ENCODE results near the gene WDR1.

The WDR1 gene

DNA sequence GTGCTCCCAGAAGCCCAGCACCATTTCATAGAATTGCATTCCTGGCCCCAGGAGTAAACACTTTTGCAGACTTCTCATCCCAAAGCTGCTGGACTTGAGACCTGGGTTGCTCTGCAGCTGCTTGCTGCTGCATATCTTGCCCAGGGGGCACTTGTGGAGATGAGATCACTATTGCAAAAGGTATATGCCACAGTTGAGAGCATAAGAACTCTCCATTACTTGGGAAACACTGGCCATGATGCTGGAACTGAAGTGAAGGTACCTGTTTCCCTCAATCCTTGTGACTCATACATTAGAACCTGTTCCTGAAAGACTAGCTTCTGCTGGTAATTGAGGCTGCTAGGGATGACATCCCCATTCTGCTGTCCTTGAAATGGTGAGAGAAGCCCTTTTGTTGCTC lies 43.1 kb upstream of the WDR1 start:
- no peak for TF ChIP-seq ZFX (IDR thresholded peaks at IDR 0.05)
- TF ChIP-seq, protein P1, sequence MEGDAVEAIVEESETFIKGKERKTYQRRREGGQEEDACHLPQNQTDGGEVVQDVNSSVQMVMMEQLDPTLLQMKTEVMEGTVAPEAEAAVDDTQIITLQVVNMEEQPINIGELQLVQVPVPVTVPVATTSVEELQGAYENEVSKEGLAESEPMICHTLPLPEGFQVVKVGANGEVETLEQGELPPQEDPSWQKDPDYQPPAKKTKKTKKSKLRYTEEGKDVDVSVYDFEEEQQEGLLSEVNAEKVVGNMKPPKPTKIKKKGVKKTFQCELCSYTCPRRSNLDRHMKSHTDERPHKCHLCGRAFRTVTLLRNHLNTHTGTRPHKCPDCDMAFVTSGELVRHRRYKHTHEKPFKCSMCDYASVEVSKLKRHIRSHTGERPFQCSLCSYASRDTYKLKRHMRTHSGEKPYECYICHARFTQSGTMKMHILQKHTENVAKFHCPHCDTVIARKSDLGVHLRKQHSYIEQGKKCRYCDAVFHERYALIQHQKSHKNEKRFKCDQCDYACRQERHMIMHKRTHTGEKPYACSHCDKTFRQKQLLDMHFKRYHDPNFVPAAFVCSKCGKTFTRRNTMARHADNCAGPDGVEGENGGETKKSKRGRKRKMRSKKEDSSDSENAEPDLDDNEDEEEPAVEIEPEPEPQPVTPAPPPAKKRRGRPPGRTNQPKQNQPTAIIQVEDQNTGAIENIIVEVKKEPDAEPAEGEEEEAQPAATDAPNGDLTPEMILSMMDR (conservative IDR thresholded peaks at IDR 0.05): no peak
- H3K27ac ChIP-seq: no peak overlapping the region

DNA sequence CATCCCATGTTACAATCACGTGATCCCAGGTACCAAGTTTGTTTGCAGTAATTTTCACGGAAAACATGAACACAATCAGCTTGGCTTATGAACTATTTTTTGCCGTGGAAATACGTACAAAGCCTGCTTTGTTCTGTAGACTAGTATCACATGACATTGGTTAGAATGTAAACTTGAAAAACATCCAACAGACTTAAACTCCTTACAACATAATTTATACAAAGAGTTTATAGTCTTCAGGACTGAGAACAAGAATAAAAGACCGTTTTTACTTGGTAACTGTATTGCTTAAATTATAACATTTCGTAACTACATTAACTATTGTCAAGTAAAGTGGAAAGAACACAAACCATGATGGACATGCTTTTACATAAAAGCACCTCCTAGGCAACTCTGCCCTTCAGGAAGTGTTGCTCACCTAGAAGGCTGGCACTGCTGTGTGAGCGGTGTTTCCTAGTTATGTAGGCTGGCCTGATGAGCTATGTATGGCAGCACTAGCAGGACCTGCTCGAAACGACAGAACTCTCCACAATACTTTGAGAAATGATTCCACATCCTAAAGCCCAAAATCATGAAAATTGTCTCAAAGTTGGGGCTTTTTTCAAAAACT lies 41.8 kb upstream of the WDR1 start:
- H3K27ac ChIP-seq: no peak overlapping the region
- TF ChIP-seq, protein P1 (conservative IDR thresholded peaks at IDR 0.05): no peak
- TF ChIP-seq ZFX (IDR thresholded peaks at IDR 0.05): no peak

DNA sequence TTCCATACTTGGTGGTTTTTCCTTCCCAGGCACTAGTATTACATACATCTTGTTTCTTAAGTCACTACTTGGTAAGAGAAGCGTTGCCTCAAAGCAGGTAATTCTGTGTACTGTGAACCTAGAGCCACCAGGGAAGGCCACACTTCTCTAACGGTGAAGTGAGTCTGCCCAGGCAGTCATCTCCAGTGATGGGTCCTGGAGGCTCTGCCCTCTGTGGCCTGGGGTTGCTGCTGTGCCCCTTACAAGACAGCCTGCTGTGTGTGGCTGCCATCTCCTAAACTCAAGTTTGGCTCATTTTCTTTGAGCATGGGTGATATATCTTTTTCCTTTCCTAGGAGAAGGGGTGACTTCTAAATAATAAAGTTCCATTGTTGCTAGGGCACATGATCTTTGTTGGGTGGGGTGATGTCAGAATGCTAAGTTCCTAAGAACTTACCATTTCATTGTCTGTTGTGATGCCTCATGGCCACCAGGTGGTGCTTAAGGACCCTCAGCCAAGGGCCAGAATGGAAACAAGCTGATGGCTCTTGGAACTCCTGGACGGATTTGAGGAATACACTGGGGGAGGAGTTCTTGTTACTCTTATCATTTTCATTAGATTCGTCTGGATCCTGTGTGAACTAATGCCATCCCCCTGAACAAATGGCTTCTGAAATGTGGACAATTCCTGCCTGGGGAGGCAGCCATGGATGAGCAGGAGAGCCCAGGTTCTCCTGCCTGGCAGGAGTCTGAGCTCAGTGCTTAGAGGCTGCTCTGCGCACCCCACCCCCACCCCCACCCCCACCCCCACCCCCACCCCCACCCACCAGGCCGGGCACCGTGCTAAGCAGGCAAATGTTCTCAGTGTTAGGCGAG lies 41.1 kb upstream of the WDR1 start:
- no peak overlapping the region for H3K27ac ChIP-seq
- TF ChIP-seq, protein P1 (conservative IDR thresholded peaks at IDR 0.05): peak; percentile 84
- no peak for TF ChIP-seq ZFX (IDR thresholded peaks at IDR 0.05)

DNA sequence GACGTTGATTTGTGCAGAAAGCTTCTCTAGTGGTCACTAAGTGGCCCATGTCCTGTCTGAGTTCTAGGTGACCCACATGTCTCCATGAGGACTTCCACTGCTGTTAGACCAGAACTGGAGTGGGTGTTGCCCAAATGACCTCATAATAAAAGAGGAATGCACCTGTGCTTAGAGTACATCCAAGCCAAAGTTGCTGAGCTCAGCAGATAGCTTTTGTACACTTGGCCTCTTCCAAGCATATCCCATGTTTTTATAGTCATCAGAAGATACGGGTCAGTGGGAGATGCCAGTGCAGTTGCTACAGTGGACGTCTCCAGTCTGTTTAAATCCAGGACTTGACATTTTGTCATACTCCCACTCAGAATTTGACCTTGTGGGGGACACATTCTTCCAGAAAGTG lies 37.6 kb upstream of the WDR1 start:
- H3K27ac ChIP-seq: no peak overlapping the region
- TF ChIP-seq ZFX (IDR thresholded peaks at IDR 0.05): no peak
- TF ChIP-seq, protein P1 (conservative IDR thresholded peaks at IDR 0.05): no peak

DNA sequence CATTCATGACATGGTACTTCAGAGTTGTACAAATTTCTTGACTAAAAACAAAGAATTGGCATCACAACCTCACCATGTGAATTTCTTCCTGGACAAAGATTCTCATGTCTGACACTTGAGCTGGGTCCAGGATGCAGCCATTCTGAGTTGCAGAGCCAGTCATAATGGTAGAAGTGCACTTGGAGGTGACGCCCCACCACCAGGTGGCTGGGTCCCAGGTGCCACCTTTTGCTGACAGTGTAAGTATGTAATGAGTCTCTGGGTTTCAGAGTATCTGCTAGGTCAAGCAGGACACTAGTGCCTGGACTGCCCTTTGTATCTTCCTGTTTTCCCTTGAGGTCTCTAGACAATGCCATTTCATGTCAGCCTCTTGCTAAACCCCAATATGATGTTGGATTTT lies 36.6 kb upstream of the WDR1 start:
- no peak overlapping the region for H3K27ac ChIP-seq
- TF ChIP-seq ZFX (IDR thresholded peaks at IDR 0.05): no peak
- TF ChIP-seq, protein P1 (conservative IDR thresholded peaks at IDR 0.05): no peak

DNA sequence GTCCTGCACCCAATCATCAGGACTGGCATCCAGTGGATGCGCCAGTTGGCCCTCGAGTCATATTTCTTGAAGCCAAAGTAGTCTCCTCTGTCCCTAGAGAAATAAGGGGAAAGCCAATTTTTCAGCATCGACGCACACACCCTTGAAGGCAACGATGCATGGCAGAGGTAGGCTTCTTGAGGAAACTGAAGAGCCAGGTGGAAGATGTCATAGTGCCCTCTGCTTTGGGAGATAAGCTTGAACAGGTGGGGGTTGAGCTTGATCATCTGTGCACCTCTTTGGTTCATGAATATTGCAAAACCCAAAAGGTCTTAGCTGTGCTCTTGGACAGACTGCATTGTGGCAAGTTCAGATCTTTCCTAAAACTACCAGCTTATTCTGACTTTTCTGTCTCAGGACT lies 34.6 kb upstream of the WDR1 start:
- no peak overlapping the region for H3K27ac ChIP-seq
- TF ChIP-seq, protein P1 (conservative IDR thresholded peaks at IDR 0.05): no peak
- no peak for TF ChIP-seq ZFX (IDR thresholded peaks at IDR 0.05)

DNA sequence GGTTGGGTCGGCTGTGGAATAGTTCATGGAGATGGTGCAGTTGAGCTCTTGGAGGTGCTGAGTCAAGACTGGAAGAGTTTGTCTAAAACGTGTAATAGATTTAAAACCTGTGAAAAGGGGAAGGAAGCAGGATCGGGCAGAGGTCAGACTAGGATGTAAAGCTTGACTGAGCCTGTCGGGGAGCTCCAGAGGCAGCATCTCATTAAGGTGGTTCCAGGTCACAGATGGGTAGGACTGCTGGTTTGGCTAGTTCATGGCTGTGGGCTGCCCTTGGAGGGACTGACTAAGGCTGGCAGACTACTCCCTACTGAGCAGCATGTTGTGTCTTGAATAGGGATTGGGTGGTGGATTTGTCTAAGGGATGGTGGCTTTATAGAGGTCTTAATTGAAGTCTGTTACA lies 28.4 kb upstream of the WDR1 start:
- TF ChIP-seq, protein P1 (conservative IDR thresholded peaks at IDR 0.05): no peak
- no peak for TF ChIP-seq ZFX (IDR thresholded peaks at IDR 0.05)

More for the DNA sequence above, 28.4 kb upstream of the WDR1 start:
- no peak overlapping the region for H3K27ac ChIP-seq

All from C4-2B (cell line).